HG02798 (cell line): Measurements from ENCODE around the gene CDK5RAP2.
"Not testable (repeated sequence)": the region's sequence is repeated elsewhere in the genome, so short reads cannot be mapped to it uniquely, and the experiment has no call there.

Experiments used
- ATAC-seq: cut with Tn5 transposase; IDR thresholded peaks from one replicate; pipeline ENCODE4 v1.9.1; 2021; ENCODE audit warnings: mild to moderate bottlenecking; ENCODE audit not compliant: unreplicated experiment, poor library complexity

CDK5RAP2 gene

GRCh38 chr9:120522032-120522431, 57.9 kb downstream of the CDK5RAP2 start:
- no peak for ATAC-seq

DNA sequence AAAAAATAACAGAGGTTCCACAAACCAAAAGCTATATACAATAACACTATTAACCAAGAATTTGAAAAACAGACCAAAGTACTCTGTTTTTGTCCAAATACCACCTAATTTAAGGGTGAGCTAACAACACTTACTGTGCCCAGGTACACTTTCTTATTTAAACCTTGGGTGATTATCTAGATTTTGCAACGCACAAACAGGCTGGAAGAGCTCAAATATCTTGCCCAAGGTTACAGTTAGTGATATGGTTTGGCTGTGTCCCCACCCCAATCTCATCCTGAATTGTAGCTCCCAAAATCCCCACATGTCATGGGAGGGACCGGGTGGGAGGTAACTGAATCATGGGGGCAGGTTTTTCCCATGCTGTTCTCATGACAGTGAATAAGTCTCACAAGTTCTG, 58.9 kb downstream of the CDK5RAP2 start:
- no peak for ATAC-seq

GRCh38 chr9:120515996-120516395, 64.0 kb downstream of the CDK5RAP2 start:
- ATAC-seq, result not testable (repeated sequence)

- ATAC-seq, result not testable (repeated sequence)
Observed at GRCh38 chr9:120515481-120515880, 64.5 kb downstream of the CDK5RAP2 start.

DNA sequence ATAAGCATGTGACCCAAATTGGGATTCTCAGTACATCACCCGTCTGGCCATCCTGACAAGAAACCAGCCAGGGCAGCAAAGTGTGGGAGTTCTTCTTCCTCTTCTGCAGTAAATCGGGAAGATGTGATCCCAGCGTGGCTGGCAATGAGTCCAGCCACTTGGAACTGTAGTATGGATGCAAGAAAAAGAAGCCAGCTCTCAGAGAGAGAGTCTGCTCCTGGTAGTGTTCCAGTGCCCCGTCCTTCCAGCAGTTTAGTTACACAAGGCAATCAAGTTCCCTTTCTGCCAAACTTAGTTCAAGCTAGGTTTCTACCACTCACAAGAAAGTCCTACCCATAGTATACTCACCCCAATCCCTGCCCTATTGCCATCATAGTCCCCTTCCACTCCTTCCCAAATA, 65.6 kb downstream of the CDK5RAP2 start:
- ATAC-seq, result no peak

DNA sequence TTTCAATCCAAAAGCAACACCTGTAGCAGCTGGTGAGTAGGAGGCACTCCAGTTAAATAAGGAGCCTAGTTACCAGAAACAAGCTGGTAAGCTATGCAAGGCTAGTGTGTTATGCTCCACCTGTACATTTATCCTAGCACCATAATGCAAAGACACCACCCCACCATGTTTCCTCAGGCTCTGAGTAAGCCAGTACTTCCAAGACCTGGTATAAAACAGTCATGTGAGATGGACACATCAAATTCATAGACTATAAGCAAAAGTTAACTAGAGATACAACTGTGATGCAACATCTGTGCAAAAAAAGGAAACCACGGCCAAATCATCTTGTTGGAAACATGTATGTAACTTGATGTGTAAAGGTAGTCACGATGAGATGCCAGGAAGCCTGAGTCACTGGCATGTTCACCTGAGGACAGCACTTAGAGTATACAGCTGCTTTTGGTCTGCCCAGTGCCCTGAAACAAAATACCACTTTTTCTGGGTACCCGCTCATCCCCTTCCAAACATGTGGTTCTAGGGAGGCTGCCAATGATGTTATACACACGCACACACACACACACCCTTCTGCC, 66.1 kb downstream of the CDK5RAP2 start:
- ATAC-seq, result no peak

GRCh38 chr9:120510816-120511215, 69.2 kb downstream of the CDK5RAP2 start:
- ATAC-seq, result no peak

DNA sequence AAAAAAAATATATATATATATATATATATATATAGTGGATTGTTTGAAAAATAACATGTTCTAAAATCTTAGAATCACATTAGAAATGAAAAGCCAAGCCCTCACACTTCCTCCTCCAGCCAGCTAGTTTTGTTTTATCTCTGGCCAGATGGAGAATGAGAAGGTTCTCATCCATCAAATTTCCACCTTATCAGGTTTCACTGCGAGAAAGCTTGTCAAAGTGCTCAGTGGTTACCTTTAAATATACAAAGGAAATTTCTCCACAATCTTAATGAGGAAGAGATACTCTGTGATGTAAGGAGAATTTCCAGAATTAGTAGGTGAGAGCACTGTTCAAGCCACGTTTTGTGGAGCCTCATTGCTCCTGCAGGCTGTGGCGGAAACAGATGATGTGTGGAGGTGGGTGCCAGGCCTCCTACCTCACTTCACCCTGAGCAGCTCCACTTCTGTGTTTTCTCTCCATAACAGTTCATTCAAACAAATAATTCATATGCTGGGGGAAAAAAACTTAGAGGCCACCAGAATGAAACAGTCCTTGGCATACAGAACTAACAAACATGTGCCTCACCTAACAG, 71.9 kb downstream of the CDK5RAP2 start:
- no peak for ATAC-seq

DNA sequence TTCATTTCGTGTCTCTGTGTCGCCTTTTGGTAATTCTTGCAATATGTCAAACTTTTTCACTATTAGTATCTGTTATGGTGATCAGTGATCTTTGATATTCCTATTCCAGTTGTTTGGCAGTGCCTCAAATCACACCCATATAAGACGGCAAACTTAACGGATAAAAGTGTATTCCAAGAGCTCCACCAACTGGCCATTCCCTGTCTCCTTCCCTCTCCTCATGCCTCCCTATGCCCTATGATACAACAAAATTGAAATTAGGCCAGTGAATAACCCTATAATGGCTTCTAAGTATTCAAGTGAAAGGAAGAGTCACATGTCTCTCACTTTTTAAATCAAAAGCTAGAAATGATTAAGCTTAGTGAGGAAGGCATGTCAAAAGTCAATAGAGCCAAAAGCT, 74.8 kb downstream of the CDK5RAP2 start:
- no peak for ATAC-seq

DNA sequence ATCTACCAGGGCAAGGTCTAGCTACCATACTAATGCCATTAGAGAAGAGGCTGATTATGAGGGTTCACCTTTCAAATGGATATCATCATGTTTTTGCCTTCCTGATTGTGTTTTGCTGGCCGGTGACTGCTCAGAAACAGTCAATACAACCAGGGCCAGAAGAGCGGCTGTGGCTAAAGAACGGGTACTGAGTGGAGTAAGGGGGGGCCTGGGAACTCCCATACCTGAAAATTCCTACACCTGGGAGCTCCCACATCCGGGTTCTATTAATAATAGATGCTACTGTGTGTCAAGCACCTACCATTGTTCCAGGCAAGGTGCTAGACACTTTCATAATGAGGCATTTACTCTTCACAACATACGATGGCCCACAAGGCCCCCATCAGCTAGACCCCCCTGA, 79.2 kb downstream of the CDK5RAP2 start:
- no peak for ATAC-seq

GRCh38 chr9:120497865-120498264, 82.1 kb downstream of the CDK5RAP2 start:
- ATAC-seq, result not testable (repeated sequence)

DNA sequence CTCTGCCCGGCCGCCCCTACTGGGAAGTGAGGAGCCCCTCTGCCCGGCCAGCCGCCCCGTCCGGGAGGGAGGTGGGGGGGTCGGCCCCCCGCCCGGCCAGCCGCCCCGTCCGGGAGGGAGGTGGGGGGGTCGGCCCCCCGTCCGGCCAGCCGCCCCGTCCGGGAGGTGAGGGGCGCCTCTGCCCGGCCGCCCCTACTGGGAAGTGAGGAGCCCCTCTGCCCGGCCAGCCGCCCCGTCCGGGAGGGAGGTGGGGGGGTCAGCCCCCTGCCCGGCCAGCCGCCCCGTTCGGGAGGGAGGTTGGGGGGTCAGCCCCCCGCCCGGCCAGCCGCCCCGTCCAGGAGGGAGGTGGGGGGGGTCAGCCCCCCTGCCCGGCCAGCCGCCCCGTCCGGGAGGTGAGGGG, 83.5 kb downstream of the CDK5RAP2 start:
- ATAC-seq, result not testable (repeated sequence)

DNA sequence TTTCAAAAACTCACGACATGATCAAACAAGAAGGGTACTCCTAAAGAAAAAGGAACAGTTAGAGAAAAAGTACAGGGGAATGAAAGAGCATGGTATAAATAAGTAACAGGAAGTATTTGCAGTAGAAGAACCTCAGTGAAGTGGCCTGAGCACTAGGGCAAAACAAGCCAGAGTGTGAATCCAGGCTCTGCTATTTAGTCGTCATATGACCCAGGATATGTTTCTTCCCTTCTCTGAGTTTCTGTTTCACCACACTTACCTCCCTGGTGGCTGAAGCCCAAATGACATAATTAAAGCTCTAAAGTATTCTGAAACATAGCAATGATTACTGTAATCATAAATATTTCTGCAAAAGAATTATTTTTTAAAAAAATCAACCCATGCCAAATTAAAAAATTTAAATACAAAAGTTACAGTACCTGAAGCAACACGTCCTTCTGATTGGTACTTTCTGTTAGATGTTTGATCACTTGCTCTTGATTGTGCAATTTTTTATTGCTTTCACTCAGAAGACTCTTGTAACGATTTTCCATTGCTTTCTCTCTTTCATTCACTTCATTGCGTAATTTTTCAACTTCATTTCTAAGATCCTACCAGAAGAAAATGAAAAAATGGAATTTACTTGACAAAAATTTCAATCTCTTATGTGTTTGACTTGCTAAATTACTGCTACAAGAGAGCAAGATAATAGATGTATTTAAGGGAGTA, 88.9 kb downstream of the CDK5RAP2 start:
- peak; percentile 82 for ATAC-seq

GRCh38 chr9:120486835-120487234, 93.1 kb downstream of the CDK5RAP2 start:
- ATAC-seq, result no peak

GRCh38 chr9:120486347-120486746, 93.6 kb downstream of the CDK5RAP2 start:
- no peak for ATAC-seq

GRCh38 chr9:120485788-120486187, 94.2 kb downstream of the CDK5RAP2 start:
- ATAC-seq, result no peak

GRCh38 chr9:120484162-120484561, 95.8 kb downstream of the CDK5RAP2 start:
- ATAC-seq, result no peak

DNA sequence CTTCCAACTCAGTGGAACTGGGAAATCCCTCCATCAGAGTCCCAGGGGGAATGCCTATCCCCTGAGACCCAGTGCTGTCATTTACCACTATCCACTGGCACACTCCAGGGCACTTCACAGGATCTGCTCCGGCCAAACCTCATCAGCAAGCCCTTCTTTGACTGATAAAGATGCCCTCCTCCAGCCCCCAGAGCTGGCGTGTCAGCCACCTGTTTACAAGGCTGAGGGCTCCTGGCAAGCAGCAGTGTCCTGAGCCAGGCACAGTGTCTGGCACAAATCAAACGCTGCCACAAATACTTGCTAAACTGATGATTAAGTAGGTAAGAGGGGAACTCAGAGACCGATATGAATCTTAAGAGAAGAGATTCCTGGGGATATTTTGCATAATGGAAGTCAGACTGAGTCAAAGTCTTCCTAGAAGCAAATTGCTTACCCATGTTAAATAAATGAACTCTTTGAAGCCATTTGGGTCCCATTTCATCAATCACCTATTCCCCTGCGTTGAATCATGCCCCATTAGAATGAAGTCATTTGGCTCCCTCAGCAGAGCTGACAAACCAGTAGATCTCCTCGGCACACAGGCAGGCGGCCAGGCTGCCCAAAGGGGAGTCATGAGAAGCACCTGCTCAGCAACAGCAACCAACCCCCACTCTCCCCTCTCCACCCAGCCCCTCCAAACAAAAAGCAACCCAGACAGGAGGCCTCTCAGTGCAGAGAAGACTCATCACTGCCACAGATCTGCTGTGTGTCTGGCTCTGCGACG, 97.4 kb downstream of the CDK5RAP2 start:
- ATAC-seq, result no peak

DNA sequence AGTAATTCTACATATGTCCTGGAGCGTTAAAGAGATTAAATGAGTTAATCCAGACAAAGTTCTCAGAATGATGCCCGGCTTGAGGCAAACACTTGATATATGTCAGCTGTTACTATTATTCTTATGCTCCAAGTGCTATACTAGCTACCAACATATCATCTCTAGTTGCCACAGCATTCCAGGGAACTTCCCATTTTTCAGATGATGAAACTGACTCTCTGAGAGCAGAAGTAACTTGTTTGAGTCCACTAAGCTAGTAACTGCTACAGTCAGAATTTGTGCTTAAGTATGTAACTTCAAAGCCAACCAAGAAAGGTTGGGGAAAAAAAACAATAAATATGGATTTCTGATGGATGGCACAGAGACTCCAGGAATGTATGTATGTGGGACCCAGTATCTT, 98.1 kb downstream of the CDK5RAP2 start:
- no peak for ATAC-seq

DNA sequence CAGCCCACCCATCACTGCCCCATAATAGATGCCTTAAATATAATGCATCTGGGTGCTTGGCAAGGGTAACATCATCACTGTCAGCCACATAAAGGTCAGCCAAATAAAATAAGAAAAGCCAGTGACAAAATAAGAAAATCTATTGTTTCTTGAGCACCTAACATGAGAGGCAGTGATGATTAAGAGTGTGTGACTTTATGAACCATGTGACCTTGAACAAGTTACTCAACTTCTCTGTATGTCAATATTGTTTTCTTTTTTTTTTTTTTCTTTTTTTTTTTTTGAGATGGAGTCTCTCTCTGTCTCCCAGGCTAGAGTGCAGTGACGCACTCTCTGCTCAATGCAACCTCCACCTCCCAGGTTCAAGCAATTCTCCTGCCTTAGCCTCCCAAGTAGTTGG, 98.7 kb downstream of the CDK5RAP2 start:
- no peak for ATAC-seq

DNA sequence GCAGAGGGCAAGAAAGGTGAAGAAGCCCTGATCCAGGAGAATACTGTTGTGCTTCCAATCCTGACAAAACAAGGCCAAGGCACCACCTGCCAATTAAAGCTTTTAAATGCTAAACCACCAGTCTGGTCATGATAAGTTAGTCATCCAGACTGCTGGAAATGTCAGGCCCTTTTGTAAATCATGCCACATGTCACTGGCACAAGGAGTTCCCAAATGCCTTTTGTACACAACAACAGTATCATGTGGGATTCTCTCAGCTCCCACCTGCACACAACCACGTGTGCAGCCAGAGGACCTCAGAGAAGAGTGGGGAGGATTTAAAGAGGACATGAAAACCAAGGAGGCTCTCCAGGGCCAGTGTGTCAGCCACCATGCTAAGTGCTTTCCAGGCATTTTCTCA, 99.3 kb downstream of the CDK5RAP2 start:
- ATAC-seq, result no peak
